WTC11 (cell line): ENCODE data around the gene MOSPD3. TPM values are rescaled to one million over a fixed set of nuclear protein-coding genes. Genes with fewer than 3 reads are reported as not detected.

ENCODE experiments used
- ATAC-seq: fragments of 200-7000 bp; cut with Tn5 transposase; 2 replicates; pipeline ENCODE4 v1.10.0; 2021; ENCODE audit warnings: mild to moderate bottlenecking, moderate library complexity
- CTCF ChIA-PET: fragments of 300-600 bp; sonication (Branson Sonifier 250); formaldehyde crosslinking; loops from one replicate; lab custom pipeline; 2021; ENCODE audit warnings: antibody characterized with exemption; lab: Charles Lee
- POLR2A ChIA-PET: fragments of 350-600 bp; sonication (Branson Sonifier 250); formaldehyde crosslinking; loops from one replicate; lab custom pipeline; 2021; ENCODE audit warnings: antibody characterized with exemption; lab: Charles Lee
- DNase-seq: peaks from one replicate; pipeline ENCODE4 v3.0.0; 2021; ENCODE audit warnings: low spot score
- H3K27ac Mint-ChIP-seq: 2 replicates; pipeline ENCODE4 v1.8.0; 2021; ENCODE audit warnings: mixed read lengths
- H3K27me3 Mint-ChIP-seq: 2 replicates; pipeline ENCODE4 v1.8.0; 2021; ENCODE audit warnings: low read depth, mild to moderate bottlenecking, moderate library complexity, mixed read lengths
- H3K36me3 Mint-ChIP-seq: 2 replicates; pipeline ENCODE4 v1.8.0; 2021; ENCODE audit warnings: mixed read lengths
- H3K4me1 Mint-ChIP-seq: 2 replicates; pipeline ENCODE4 v1.8.0; 2022; ENCODE audit warnings: mixed read lengths
- H3K4me3 Mint-ChIP-seq: 2 replicates; pipeline ENCODE4 v1.8.0; 2021; ENCODE audit warnings: mild to moderate bottlenecking, moderate library complexity, mixed read lengths
- H3K9me3 Mint-ChIP-seq: 2 replicates; pipeline ENCODE4 v1.8.0; 2021; ENCODE audit warnings: mixed read lengths
- ATF2 ChIP-seq: sonication (generic); formaldehyde crosslinking; IDR thresholded peaks from 2 replicates; pipeline ENCODE4 v1.8.1; 2022; ENCODE audit warnings: low read depth, missing genetic modification reagents, borderline replicate concordance
- EMX1 ChIP-seq: fragments of 250-450 bp; sonication (Bioruptor Pico); IDR thresholded peaks from 2 replicates; pipeline ENCODE4 v1.8.0; 2021; ENCODE audit warnings: mild to moderate bottlenecking
- ETV6 ChIP-seq: sonication (generic); formaldehyde crosslinking; IDR thresholded peaks from 2 replicates; pipeline ENCODE4 v1.8.1; 2022; ENCODE audit warnings: mild to moderate bottlenecking, missing genetic modification reagents
- FOXK1 ChIP-seq: sonication (generic); formaldehyde crosslinking; IDR thresholded peaks from 2 replicates; pipeline ENCODE4 v1.8.0; 2022; ENCODE audit warnings: mild to moderate bottlenecking, moderate library complexity, missing genetic modification reagents
- FOXP4 ChIP-seq: sonication (generic); formaldehyde crosslinking; IDR thresholded peaks from 2 replicates; pipeline ENCODE4 v1.8.0; 2022; ENCODE audit warnings: mild to moderate bottlenecking, missing genetic modification reagents
- GABPB1 ChIP-seq: sonication (generic); formaldehyde crosslinking; IDR thresholded peaks from 2 replicates; pipeline ENCODE4 v1.8.1; 2023; ENCODE audit warnings: mild to moderate bottlenecking, missing genetic modification reagents
- MAX ChIP-seq: sonication (generic); formaldehyde crosslinking; IDR thresholded peaks from 2 replicates; pipeline ENCODE4 v1.8.0; 2022; ENCODE audit warnings: mild to moderate bottlenecking, missing genetic modification reagents
- MYBL2 ChIP-seq: sonication (generic); formaldehyde crosslinking; IDR thresholded peaks from 2 replicates; pipeline ENCODE4 v1.8.1; 2023; ENCODE audit warnings: mild to moderate bottlenecking, moderate library complexity, missing genetic modification reagents
- NFYB ChIP-seq: sonication (generic); formaldehyde crosslinking; conservative IDR thresholded peaks from 2 replicates; pipeline ENCODE4 v1.8.0; 2022; ENCODE audit warnings: low read depth, missing genetic modification reagents
- NR1H2 ChIP-seq: sonication (generic); formaldehyde crosslinking; IDR thresholded peaks from 2 replicates; pipeline ENCODE4 v1.9.0; 2021; ENCODE audit warnings: mild to moderate bottlenecking, moderate library complexity, missing genetic modification reagents
- PRRX2 ChIP-seq: fragments of 250-450 bp; sonication (Bioruptor Pico); IDR thresholded peaks from 2 replicates; pipeline ENCODE4 v1.8.0; 2021; ENCODE audit warnings: mild to moderate bottlenecking
- RELA ChIP-seq: sonication (generic); formaldehyde crosslinking; IDR thresholded peaks from 2 replicates; pipeline ENCODE4 v1.8.1; 2022; ENCODE audit warnings: missing genetic modification reagents, mild to moderate bottlenecking, borderline replicate concordance
- RORB ChIP-seq: fragments of 250-450 bp; sonication (Bioruptor Pico); IDR thresholded peaks from 2 replicates; pipeline ENCODE4 v1.9.0; 2021; ENCODE audit warnings: mild to moderate bottlenecking
- SMAD3 ChIP-seq: sonication (generic); formaldehyde crosslinking; IDR thresholded peaks from 2 replicates; pipeline ENCODE4 v1.8.0; 2022; ENCODE audit warnings: missing genetic modification reagents, mild to moderate bottlenecking, borderline replicate concordance
- SMAD4 ChIP-seq: sonication (generic); formaldehyde crosslinking; IDR thresholded peaks from 2 replicates; pipeline ENCODE4 v1.8.0; 2022; ENCODE audit warnings: mild to moderate bottlenecking, missing genetic modification reagents
- TP53 ChIP-seq: sonication (generic); formaldehyde crosslinking; IDR thresholded peaks from 2 replicates; pipeline ENCODE4 v1.8.1; 2023; ENCODE audit warnings: mild to moderate bottlenecking, missing genetic modification reagents
- USF2 ChIP-seq: sonication (generic); formaldehyde crosslinking; IDR thresholded peaks from 2 replicates; pipeline ENCODE4 v1.8.1; 2023; ENCODE audit warnings: mild to moderate bottlenecking, missing genetic modification reagents, moderate library complexity
- ZNF263 ChIP-seq: sonication (generic); formaldehyde crosslinking; IDR thresholded peaks from 2 replicates; pipeline ENCODE4 v1.8.1; 2022; ENCODE audit warnings: low read depth, mild to moderate bottlenecking, moderate library complexity, missing genetic modification reagents
- total RNA-seq: library from RNA; stranded (reverse); gene quantifications from 3 replicates; pipeline ENCODE4 v1.2.3, GENCODE V29; 2021
- TF ChIP-seq, protein P1 (sequence below): sonication (generic); formaldehyde crosslinking; IDR thresholded peaks from 2 replicates; pipeline ENCODE4 v1.8.1; 2022; ENCODE audit warnings: mild to moderate bottlenecking, moderate library complexity, missing genetic modification reagents
- TF ChIP-seq, protein P2 (sequence below): sonication (generic); formaldehyde crosslinking; IDR thresholded peaks from 2 replicates; pipeline ENCODE4 v1.8.1; 2023; ENCODE audit warnings: mild to moderate bottlenecking, missing genetic modification reagents
- TF ChIP-seq, protein P3 (sequence below): fragments of 250-450 bp; sonication (Bioruptor Pico); IDR thresholded peaks from 2 replicates; pipeline ENCODE4 v2.1.2; 2022; ENCODE audit warnings: mild to moderate bottlenecking, moderate library complexity
- TF ChIP-seq, protein P4 (sequence below): sonication (generic); formaldehyde crosslinking; IDR thresholded peaks from 2 replicates; pipeline ENCODE4 v1.8.1; 2023; ENCODE audit warnings: mild to moderate bottlenecking, missing genetic modification reagents

Gene MOSPD3
- total RNA-seq, 1 experiment from 2014 or later = 21.9 TPM

- CTCF ChIA-PET = interaction anchor here (0.5 to 3.6 kb wide), 7 partner anchors 9 to 104 kb away, joined by 3 to 51 read pairs (median 3); partner anchors contain the start of genes FBXO24, LRCH4 and MOSPD3
- no peak for ATAC-seq
- no peak for TF ChIP-seq RORB
- no peak for TF ChIP-seq EMX1 (CRISPR knock-in tag)
- no peak for TF ChIP-seq PRRX2 (CRISPR knock-in tag)
- TF ChIP-seq, protein P1, sequence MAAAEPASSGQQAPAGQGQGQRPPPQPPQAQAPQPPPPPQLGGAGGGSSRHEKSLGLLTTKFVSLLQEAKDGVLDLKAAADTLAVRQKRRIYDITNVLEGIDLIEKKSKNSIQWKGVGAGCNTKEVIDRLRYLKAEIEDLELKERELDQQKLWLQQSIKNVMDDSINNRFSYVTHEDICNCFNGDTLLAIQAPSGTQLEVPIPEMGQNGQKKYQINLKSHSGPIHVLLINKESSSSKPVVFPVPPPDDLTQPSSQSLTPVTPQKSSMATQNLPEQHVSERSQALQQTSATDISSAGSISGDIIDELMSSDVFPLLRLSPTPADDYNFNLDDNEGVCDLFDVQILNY (CRISPR knock-in tag) = no peak
- TF ChIP-seq ATF2 = no peak
- no peak for TF ChIP-seq ETV6
- no peak for TF ChIP-seq NFYB (CRISPR knock-in tag)
- TF ChIP-seq SMAD4 (CRISPR knock-in tag) = no peak
- TF ChIP-seq MAX (CRISPR knock-in tag) = no peak
- TF ChIP-seq, all 79 proteins: peak for 0
- DNase-seq = no peak
- H3K27ac Mint-ChIP-seq = no peak overlapping the region
- no peak overlapping the region for H3K4me3 Mint-ChIP-seq
- POLR2A ChIA-PET = interaction anchor here (0.8 to 0.9 kb wide), 2 partner anchors 11 to 29 kb away, joined by 4 to 5 read pairs; partner anchors contain the start of gene PCOLCE
- no peaks in the 10 kb centered on the region for H3K9me3 Mint-ChIP-seq
- H3K4me1 Mint-ChIP-seq = peaks cover 28% of the 10 kb centered on the region
- 0 out of 2 replicates have a peak, but pooled peaks cover 3% of the 10 kb centered on the region for H3K36me3 Mint-ChIP-seq
- peaks cover 11% of the 10 kb centered on the region for H3K27me3 Mint-ChIP-seq
Observed at GRCh38 chr7:100572949-100573675, 39.2 kb upstream of the MOSPD3 start.

DNA sequence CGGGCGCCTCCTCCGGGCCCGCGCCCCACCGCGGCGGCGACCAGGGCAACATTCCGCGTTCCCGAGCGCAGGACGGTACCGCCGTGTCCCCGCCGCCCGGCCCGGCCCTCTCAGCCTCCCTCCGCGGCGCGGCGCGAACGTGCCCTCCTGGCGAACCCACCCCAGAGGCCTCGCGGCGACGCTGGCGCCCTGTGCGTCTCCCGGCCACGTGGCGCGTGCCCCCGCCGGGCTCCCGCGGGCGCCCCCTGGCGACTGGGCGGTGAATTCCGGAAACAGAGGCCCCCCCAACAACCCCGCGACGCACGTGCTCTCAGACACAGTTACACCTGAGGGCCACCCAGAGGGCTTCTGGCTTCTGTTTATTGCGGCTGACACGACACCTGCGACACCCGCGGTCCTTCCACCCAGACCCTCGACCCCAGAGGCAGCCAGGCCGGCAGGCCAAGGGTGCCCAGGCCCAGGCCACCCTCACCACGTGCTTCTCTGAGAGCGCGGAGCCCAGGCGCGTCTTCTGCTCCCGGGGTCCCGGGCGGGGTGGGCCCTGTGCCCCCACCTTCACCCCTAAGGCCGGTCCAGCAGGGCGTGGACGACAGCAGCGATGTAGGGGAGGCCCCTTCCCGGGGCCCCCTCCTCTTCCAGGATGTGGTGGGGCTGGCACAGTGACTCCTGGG, 38.5 kb upstream of the MOSPD3 start, which contains the start of gene SAP25:
TSS of gene SAP25 (minus strand) at position 210 of the 671 bp plus-strand sequence. CDS start at position 52, 158 bp downstream.
- POLR2A ChIA-PET = no interaction called here
- peak; percentile 5; the same call in 1 of the 2 replicates for TF ChIP-seq RELA (CRISPR knock-in tag)
- no peak for TF ChIP-seq TP53
- TF ChIP-seq, protein P2, sequence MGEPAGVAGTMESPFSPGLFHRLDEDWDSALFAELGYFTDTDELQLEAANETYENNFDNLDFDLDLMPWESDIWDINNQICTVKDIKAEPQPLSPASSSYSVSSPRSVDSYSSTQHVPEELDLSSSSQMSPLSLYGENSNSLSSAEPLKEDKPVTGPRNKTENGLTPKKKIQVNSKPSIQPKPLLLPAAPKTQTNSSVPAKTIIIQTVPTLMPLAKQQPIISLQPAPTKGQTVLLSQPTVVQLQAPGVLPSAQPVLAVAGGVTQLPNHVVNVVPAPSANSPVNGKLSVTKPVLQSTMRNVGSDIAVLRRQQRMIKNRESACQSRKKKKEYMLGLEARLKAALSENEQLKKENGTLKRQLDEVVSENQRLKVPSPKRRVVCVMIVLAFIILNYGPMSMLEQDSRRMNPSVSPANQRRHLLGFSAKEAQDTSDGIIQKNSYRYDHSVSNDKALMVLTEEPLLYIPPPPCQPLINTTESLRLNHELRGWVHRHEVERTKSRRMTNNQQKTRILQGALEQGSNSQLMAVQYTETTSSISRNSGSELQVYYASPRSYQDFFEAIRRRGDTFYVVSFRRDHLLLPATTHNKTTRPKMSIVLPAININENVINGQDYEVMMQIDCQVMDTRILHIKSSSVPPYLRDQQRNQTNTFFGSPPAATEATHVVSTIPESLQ (CRISPR knock-in tag) = no peak
- TF ChIP-seq, protein P3, sequence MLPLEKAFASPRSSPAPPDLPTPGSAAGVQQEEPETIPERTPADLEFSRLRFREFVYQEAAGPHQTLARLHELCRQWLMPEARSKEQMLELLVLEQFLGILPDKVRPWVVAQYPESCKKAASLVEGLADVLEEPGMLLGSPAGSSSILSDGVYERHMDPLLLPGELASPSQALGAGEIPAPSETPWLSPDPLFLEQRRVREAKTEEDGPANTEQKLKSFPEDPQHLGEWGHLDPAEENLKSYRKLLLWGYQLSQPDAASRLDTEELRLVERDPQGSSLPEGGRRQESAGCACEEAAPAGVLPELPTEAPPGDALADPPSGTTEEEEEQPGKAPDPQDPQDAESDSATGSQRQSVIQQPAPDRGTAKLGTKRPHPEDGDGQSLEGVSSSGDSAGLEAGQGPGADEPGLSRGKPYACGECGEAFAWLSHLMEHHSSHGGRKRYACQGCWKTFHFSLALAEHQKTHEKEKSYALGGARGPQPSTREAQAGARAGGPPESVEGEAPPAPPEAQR (CRISPR knock-in tag) = no peak
- no peak for TF ChIP-seq MYBL2 (CRISPR knock-in tag)
- TF ChIP-seq USF2 (CRISPR knock-in tag) = peak; percentile 86
- 0 out of 2 replicates have a peak, but pooled peaks have one; percentile 63 for TF ChIP-seq ETV6
- no peak for TF ChIP-seq ZNF263
- peak; percentile 58; the same call in 1 of the 2 replicates for TF ChIP-seq FOXK1
- TF ChIP-seq GABPB1 (CRISPR knock-in tag) = no peak
- peak; percentile 90 for TF ChIP-seq FOXP4 (CRISPR knock-in tag)
- no peak for TF ChIP-seq NR1H2 (CRISPR knock-in tag)
- TF ChIP-seq, protein P4, sequence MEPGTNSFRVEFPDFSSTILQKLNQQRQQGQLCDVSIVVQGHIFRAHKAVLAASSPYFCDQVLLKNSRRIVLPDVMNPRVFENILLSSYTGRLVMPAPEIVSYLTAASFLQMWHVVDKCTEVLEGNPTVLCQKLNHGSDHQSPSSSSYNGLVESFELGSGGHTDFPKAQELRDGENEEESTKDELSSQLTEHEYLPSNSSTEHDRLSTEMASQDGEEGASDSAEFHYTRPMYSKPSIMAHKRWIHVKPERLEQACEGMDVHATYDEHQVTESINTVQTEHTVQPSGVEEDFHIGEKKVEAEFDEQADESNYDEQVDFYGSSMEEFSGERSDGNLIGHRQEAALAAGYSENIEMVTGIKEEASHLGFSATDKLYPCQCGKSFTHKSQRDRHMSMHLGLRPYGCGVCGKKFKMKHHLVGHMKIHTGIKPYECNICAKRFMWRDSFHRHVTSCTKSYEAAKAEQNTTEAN (CRISPR knock-in tag) = 0 out of 2 replicates have a peak, but pooled peaks have one; percentile 22
- TF ChIP-seq SMAD3 (CRISPR knock-in tag) = no peak
- peak; percentile 94 for TF ChIP-seq MAX (CRISPR knock-in tag)

More for the DNA sequence above, 38.5 kb upstream of the MOSPD3 start, which contains the start of gene SAP25:
- H3K9me3 Mint-ChIP-seq = no peaks in the 10 kb centered on the region
- CTCF ChIA-PET = interaction anchor here (3.6 kb wide), 1 partner anchor 11 kb away, joined by 51 read pairs; the partner anchor contains the start of genes FBXO24 and LRCH4
- peaks cover 11% of the 10 kb centered on the region for H3K27me3 Mint-ChIP-seq
- no peak within 1 kb of the TSS for H3K27ac Mint-ChIP-seq
- ATAC-seq (0 out of 2 replicates have a peak, but pooled peaks have one; percentile 1), DNase-seq (peak; percentile 67)
- no peak within 1 kb of the TSS for H3K4me3 Mint-ChIP-seq
- peaks cover 24% of the 10 kb centered on the region for H3K4me1 Mint-ChIP-seq
- H3K36me3 Mint-ChIP-seq = peaks cover 4% of the 10 kb centered on the region; the same call in 1 of the 2 replicates
